Neural cell (in vitro differentiated cells): Measurements from ENCODE around the gene AQP2.

Experiments
- EP300 ChIP-seq: fragments of 450-650 bp; conservative IDR thresholded peaks from 2 replicates; pipeline ENCODE4 v1.6.1; 2014; ENCODE audit warnings: antibody characterized with exemption, mild to moderate bottlenecking, moderate library complexity; ENCODE audit not compliant: poor library complexity, severe bottlenecking
- EZH2 ChIP-seq: fragments of 200-600, 300-800 bp; shearing (Covaris generic), sonication (generic); IDR thresholded peaks from 2 replicates; pipeline ENCODE4 v1.6.1; 2014; ENCODE audit warnings: antibody characterized with exemption, low read length, borderline replicate concordance, mild to moderate bottlenecking; ENCODE audit not compliant: insufficient read depth, poor library complexity, severe bottlenecking
- POLR2AphosphoS5 ChIP-seq: IDR thresholded peaks from 2 replicates; pipeline ENCODE4 v1.6.1; 2012
- SMC3 ChIP-seq: fragments of 450-650 bp; conservative IDR thresholded peaks from 2 replicates; pipeline ENCODE4 v1.6.1; 2014; ENCODE audit warnings: antibody characterized with exemption, mild to moderate bottlenecking, moderate library complexity; ENCODE audit not compliant: poor library complexity
- TF ChIP-seq, protein P1 (sequence below): fragments of 450-650 bp; IDR thresholded peaks from 2 replicates; pipeline ENCODE4 v1.5.1; 2014; ENCODE audit warnings: antibody characterized with exemption, mild to moderate bottlenecking, moderate library complexity; ENCODE audit not compliant: poor library complexity, severe bottlenecking
- TF ChIP-seq, protein P2 (sequence below): IDR thresholded peaks from 2 replicates; pipeline ENCODE4 v1.6.1; 2012; ENCODE audit warnings: borderline replicate concordance

DNA sequence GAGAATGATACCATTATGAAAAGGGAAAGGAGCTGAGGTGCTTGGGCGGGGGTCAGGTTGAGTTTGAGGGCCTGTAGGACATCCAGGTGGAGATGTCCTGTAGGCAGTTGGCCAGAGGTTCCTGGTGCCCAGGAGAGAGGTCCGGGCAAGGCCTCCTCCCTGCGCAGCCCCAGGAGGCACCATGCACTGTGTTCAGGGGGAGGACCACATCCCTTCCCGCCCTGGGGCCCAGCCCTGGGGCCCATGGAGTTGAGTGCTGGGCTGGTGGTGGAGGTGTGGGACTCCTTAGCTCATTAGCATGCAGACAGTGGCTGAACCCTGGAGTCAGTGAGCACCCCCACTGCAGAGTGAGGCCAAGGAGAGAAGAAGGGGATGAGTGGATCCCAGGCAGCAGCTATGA, 41.2 kb upstream of the AQP2 start:
- TF ChIP-seq, protein P1, sequence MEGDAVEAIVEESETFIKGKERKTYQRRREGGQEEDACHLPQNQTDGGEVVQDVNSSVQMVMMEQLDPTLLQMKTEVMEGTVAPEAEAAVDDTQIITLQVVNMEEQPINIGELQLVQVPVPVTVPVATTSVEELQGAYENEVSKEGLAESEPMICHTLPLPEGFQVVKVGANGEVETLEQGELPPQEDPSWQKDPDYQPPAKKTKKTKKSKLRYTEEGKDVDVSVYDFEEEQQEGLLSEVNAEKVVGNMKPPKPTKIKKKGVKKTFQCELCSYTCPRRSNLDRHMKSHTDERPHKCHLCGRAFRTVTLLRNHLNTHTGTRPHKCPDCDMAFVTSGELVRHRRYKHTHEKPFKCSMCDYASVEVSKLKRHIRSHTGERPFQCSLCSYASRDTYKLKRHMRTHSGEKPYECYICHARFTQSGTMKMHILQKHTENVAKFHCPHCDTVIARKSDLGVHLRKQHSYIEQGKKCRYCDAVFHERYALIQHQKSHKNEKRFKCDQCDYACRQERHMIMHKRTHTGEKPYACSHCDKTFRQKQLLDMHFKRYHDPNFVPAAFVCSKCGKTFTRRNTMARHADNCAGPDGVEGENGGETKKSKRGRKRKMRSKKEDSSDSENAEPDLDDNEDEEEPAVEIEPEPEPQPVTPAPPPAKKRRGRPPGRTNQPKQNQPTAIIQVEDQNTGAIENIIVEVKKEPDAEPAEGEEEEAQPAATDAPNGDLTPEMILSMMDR, result no peak
- TF ChIP-seq, protein P2, sequence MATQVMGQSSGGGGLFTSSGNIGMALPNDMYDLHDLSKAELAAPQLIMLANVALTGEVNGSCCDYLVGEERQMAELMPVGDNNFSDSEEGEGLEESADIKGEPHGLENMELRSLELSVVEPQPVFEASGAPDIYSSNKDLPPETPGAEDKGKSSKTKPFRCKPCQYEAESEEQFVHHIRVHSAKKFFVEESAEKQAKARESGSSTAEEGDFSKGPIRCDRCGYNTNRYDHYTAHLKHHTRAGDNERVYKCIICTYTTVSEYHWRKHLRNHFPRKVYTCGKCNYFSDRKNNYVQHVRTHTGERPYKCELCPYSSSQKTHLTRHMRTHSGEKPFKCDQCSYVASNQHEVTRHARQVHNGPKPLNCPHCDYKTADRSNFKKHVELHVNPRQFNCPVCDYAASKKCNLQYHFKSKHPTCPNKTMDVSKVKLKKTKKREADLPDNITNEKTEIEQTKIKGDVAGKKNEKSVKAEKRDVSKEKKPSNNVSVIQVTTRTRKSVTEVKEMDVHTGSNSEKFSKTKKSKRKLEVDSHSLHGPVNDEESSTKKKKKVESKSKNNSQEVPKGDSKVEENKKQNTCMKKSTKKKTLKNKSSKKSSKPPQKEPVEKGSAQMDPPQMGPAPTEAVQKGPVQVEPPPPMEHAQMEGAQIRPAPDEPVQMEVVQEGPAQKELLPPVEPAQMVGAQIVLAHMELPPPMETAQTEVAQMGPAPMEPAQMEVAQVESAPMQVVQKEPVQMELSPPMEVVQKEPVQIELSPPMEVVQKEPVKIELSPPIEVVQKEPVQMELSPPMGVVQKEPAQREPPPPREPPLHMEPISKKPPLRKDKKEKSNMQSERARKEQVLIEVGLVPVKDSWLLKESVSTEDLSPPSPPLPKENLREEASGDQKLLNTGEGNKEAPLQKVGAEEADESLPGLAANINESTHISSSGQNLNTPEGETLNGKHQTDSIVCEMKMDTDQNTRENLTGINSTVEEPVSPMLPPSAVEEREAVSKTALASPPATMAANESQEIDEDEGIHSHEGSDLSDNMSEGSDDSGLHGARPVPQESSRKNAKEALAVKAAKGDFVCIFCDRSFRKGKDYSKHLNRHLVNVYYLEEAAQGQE, result no peak
- TF ChIP-seq POLR2AphosphoS5 (no peak), EP300 (no peak), SMC3 (no peak), EZH2 (no peak)
